OCI-LY1 (cell line): ENCODE data around the gene TDRKH.

Experiments used
- EZH2 ChIP-seq: fragments of 200-600 bp; sonication (generic), shearing (Covaris generic); IDR thresholded peaks from 2 replicates; pipeline ENCODE4 v1.8.0; 2017; ENCODE audit warnings: borderline replicate concordance, mixed run types, mild to moderate bottlenecking, antibody characterized with exemption, low read length, moderate library complexity, mixed read lengths
- TF ChIP-seq, protein P1 (sequence below): fragments of 200-600 bp; sonication (generic), shearing (Covaris generic); IDR thresholded peaks from 2 replicates; pipeline ENCODE4 v1.5.1; 2017; ENCODE audit warnings: mild to moderate bottlenecking, antibody characterized with exemption, low read length, moderate library complexity, mixed read lengths

GRCh38 chr1:151729966-151730291, 60.4 kb downstream of the TDRKH start:
- TF ChIP-seq, protein P1, sequence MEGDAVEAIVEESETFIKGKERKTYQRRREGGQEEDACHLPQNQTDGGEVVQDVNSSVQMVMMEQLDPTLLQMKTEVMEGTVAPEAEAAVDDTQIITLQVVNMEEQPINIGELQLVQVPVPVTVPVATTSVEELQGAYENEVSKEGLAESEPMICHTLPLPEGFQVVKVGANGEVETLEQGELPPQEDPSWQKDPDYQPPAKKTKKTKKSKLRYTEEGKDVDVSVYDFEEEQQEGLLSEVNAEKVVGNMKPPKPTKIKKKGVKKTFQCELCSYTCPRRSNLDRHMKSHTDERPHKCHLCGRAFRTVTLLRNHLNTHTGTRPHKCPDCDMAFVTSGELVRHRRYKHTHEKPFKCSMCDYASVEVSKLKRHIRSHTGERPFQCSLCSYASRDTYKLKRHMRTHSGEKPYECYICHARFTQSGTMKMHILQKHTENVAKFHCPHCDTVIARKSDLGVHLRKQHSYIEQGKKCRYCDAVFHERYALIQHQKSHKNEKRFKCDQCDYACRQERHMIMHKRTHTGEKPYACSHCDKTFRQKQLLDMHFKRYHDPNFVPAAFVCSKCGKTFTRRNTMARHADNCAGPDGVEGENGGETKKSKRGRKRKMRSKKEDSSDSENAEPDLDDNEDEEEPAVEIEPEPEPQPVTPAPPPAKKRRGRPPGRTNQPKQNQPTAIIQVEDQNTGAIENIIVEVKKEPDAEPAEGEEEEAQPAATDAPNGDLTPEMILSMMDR: no peak
- no peak for TF ChIP-seq EZH2
